Measurements from ENCODE around the gene IGSF10. TPM values are rescaled to one million over a fixed set of nuclear protein-coding genes. Genes with fewer than 3 reads are reported as not detected.

Gene IGSF10
- 10 to 100 TPM in 3 of 4 donors, 1 to 10 TPM in 1; 9.4 to 17.3 (median 14.3) TPM for total RNA-seq

- no peak for TF ChIP-seq CTCF (IDR thresholded peaks at IDR 0.05; ENCODE audit: low read depth)
Measured at GRCh38 chr3:151460774-151461450, at the start of gene IGSF10. Gene IGSF10, minus strand, starts transcription at chr3:151461061. Its CDS starts 2,352 bp downstream, at chr3:151458709.

- TF ChIP-seq CTCF (IDR thresholded peaks at IDR 0.05; ENCODE audit: low read depth) = no peak
Measured at GRCh38 chr3:151504606-151505005, 43.7 kb upstream of the IGSF10 start.

DNA sequence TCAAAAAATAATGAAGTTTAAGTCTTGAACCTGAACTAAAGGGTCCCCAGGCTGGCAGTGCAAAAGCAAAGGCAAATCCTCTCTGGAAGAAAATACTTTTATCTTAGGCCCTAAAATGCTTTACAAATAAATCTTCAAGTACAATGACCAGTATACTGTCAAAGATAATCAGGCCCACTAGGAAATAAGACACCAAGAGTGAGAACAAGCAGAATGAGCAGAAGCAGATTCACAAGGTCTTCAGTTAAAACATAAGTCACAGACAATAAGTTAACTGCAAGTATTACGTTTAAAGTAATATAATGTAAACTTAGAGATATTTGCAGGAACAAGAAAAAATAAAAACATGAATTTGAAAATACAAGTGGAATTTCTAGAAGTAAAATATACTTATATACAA lies 42.2 kb upstream of the IGSF10 start:
- TF ChIP-seq CTCF (IDR thresholded peaks at IDR 0.05; ENCODE audit: low read depth) = no peak

DNA sequence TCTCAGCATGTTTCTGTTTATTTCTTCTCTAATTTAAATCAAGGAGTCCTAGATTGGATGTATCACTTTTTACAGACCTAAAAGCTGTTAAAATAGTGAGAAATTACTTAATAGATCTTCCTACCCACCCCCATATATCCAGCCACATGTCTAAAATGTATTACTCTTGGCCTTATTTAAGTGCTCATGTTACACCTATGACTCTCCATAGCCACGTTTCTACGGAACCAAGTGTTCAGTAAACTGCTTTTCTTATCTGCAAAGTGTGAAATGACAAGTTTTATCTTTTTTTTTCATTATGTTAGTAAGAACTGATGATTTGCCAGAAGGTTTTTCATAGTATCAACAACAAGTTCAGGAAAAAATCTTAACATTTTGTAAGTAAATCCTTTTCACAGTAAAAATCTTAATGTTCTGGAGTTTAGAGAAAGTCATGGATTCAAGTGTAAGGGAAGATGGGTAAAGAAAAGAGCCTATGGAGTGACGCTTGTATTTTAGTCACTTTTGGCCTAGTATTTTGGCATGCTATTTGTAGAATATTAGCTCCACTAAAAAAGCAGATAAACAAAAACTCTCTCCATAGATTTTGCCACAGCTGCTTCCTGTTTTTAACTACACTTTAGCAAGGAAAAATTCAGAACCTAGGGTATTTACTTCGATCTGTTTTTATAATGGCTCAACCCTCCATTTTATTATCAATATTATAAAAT lies 41.2 kb upstream of the IGSF10 start:
- no peak for TF ChIP-seq CTCF (IDR thresholded peaks at IDR 0.05; ENCODE audit: low read depth)

GRCh38 chr3:151501171-151501922 lies 40.5 kb upstream of the IGSF10 start:
- TF ChIP-seq CTCF (IDR thresholded peaks at IDR 0.05; ENCODE audit: low read depth) = no peak

- no peak for TF ChIP-seq CTCF (IDR thresholded peaks at IDR 0.05; ENCODE audit: low read depth)
Measured at GRCh38 chr3:151499168-151499567, 38.3 kb upstream of the IGSF10 start.

DNA sequence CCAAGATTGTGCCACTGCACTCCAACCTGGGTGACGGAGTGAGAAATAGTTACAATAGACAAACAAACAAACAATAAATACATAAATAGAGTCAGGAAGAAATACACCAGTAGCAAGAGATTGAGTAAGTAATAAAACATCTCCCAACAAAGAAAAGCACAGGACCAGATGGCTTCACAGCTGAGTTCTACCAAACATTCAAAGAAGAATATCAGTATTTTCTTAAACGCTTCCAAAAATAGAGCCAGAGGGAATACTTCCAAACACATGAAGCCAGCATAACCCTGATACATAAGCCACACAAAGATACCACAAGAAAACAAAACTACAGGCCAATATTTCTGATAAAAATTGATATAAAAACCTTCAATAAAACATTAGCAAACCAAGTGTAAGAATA lies 30.7 kb upstream of the IGSF10 start:
- no peak for TF ChIP-seq CTCF (IDR thresholded peaks at IDR 0.05; ENCODE audit: low read depth)
